GM10266 (cell line): Measurements from ENCODE around the gene RASGRP2.

Experiments used
- DNase-seq: peaks from one replicate; pipeline ENCODE4 v3.0.0; 2012; ENCODE audit errors: extremely low spot score
- CTCF ChIP-seq: IDR thresholded peaks from 2 replicates; pipeline ENCODE4 v1.5.1; 2012; ENCODE audit warnings: mild to moderate bottlenecking, low read depth; ENCODE audit not compliant: control insufficient read depth, insufficient read depth; ENCODE audit errors: missing control alignments

The RASGRP2 gene

GRCh38 chr11:64753380-64754123 lies 9.6 kb upstream of the RASGRP2 start:
- no peak for TF ChIP-seq CTCF
- no peak for DNase-seq

DNA sequence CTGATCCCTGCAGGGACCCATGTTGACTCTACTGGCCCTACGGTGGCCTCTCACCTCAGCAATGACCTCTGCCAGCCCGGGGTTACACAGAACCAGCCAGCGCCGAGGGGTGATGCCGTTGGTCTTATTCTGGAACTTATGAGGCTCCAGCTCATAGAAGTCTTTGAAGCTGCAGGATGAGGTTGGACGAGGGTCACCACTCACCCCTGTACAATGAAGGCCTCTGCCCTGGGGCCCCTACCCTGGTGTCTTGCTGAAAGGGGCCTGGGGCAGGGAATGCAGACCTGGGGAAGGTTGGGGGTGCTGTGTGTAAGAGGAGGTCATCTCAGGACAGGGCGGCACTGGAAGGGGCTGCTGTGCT lies 9.1 kb upstream of the RASGRP2 start:
- no peak for DNase-seq
- no peak for TF ChIP-seq CTCF

DNA sequence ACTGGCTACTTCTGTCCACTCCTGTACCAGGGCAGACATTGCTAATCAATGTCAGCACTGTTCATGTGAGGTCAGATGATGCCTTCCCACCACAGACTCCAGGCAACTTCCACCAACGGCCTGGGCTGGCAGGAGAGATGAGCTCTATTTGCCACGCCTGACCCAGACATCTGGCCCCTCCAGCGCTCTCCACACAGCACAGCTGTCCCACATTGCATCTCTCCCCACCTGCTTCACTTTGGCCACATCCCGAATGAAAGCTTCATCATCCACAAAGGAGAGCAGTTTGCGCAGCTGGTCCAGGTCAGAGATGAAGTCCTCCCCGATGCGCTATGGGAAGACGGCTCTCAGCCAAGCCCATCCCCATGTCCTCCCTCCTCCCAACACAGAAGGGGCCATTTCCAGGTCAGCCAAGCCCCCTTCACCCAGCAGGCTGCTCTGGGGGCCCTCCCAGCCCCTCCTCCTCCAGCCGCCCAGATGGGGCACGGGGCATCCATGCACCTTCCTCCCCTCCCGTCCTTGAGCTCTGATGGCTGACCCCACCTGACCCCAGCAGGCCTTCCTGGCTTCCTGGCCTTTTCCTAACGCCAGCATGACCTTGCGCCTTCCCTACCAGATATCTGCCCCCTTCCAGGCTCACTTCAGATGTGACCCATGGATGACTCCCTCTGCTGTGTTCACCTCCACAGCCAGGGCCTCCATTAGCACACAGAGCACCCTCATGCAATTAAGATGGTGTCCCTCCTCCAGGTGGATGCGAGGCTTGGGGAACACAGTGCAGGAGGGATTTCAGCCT lies 8.4 kb upstream of the RASGRP2 start:
- no peak for TF ChIP-seq CTCF
- no peak for DNase-seq

DNA sequence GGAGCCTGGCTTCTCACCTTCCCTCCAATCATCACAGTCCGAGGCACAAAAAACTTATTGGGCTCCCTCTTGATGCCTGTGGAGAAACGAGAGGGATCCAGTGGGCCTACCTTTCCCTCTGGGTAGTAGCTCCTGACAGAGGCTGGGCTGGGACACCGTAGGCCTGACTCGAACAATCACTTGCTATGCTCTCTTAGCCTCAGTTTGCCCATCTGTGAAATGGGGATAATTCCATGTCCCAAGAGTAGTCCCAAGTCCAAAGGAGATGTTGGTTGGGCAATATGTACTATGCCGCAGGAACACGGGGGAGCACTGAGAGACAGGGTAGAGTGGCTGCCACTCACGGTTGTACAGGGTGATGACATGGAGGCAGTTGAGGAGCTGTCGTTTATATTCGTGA lies 7.6 kb upstream of the RASGRP2 start:
- no peak for DNase-seq
- TF ChIP-seq CTCF: no peak

DNA sequence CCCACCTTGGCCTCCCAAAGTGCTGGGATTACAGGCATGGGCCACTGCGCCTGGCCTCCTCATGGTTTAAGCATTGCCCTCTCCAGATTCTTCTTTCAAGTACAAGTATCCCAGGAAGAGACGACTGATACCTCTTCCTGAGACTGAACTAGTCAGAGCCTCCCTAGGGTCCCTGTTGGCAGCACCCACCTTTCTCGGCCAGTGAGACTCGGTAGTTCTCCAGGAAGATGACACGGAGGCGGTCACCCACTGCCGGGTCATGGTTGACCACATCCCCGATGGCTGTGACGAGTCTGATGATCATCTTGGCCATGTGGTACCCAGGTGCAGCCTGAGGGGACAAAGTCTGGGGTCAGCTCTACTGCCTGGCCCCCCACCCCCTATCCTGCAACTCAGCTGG lies 7.2 kb upstream of the RASGRP2 start:
- no peak for DNase-seq
- TF ChIP-seq CTCF: no peak

DNA sequence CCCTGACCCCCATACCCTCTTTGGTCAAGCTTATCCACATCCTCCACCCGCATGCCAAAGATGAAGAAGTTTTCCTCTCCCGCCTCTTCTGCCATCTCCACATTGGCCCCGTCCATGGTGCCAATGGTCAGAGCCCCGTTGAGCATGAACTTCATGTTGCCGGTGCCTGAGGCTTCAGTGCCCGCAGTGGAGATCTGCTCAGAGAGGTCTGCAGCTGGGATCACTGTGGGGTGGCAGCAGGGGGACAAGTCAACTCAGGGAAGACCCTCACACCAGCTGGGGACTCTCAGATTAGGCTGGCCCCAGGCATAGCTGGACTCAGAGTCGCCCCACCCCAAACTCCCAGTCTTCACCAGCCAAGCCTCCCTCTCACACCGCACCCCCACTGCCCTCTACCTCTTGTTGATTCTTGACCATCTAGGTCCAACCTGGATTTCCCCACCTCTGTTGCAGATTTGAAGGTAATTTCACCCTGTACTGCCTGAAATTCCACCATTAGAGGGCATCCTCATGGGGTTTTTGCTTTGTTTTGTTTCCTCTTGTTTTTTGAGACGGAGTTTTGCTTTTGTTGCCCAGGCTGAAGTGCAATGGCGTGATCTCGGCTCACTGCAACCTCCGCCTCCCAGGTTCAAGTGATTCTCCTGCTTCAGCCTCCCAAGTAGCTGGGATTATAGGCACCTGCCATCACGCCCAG lies 6.6 kb upstream of the RASGRP2 start:
- no peak for TF ChIP-seq CTCF
- no peak for DNase-seq

DNA sequence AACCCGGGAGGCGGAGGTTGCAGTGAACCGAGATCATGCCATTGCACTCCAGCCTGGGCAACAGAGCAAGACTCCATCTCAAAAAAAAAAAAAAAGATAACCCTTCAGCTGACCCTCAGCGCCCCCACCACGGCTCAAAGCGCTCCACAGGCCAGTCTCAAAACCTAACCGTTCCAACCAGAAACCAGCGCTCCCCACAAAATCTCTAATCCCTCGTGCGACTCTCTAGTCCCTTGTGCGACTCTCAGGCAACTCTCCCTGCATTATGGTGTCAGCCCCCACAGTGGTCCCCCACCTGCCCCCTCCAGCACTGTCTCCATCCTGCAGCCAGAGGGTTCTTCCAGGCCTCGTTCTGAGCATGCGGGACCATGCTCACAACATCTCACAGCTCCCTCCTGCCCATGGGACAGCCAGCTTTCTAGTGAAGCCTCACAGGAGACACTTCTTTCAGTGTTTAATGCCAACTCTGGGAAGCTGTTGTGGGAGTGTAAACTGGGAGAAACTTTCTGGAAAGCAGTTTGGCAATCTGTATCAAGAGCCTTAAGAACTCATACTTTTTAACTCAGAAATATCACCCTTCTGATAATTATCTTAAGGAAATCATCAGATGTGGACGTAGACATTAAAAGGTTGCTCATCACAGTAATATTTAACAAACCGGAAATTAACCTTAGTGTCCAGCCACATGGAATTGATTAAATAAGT lies 4.2 kb upstream of the RASGRP2 start:
- no peak for DNase-seq
- TF ChIP-seq CTCF: no peak
